Activated B cell treated with CpG ODN at 0.5 μM for 24 hours (primary cell): ENCODE data around the gene SYCP2. TPM values are rescaled to one million over a fixed set of nuclear protein-coding genes. Genes with fewer than 3 reads are reported as not detected.
A peak's percentile ranks its signal among the peaks of the same experiment; 100 is the strongest.

Source experiments
- ATAC-seq: fragments of 200-7000 bp; cut with Tn5 transposase; one replicate; pipeline ENCODE4 v1.10.0; 2021; ENCODE audit warnings: low read depth, mild to moderate bottlenecking, moderate library complexity
- CTCF ChIA-PET: fragments of 350-600 bp; sonication (Branson Sonifier 250); formaldehyde crosslinking; loops from one replicate; lab custom pipeline; 2021; ENCODE audit warnings: antibody characterized with exemption; lab: Charles Lee
- POLR2A ChIA-PET: fragments of 350-600 bp; sonication (Branson Sonifier 250); formaldehyde crosslinking; loops from one replicate; lab custom pipeline; 2021; ENCODE audit warnings: antibody characterized with exemption; lab: Charles Lee
- DNase-seq: peaks from one replicate; pipeline ENCODE4 v3.0.0; 2022
- H3K27ac Mint-ChIP-seq: one replicate; pipeline ENCODE4 v1.8.0; 2020; ENCODE audit warnings: mixed read lengths
- H3K27me3 Mint-ChIP-seq: one replicate; pipeline ENCODE4 v1.8.0; 2021; ENCODE audit warnings: mixed read lengths
- H3K36me3 Mint-ChIP-seq: one replicate; pipeline ENCODE4 v1.8.0; 2021; ENCODE audit warnings: low read depth, mixed read lengths
- H3K4me1 Mint-ChIP-seq: one replicate; pipeline ENCODE4 v1.8.0; 2021; ENCODE audit warnings: mixed read lengths
- H3K4me3 Mint-ChIP-seq: one replicate; pipeline ENCODE4 v1.8.0; 2020; ENCODE audit warnings: mild to moderate bottlenecking, mixed read lengths
- H3K9me3 Mint-ChIP-seq: one replicate; pipeline ENCODE4 v1.8.0; 2020; ENCODE audit warnings: mixed read lengths
- CTCF ChIP-seq: fragments of 200-600 bp; IDR thresholded peaks from one replicate; pipeline ENCODE4 v1.8.0; 2022; ENCODE audit warnings: antibody characterized with exemption, mild to moderate bottlenecking
- intact Hi-C: fragments of 100-400 bp; cut with micrococcal nuclease; formaldehyde crosslinking; loops from one replicate; pipeline ENCODE4 v1.15.1; 2024
- total RNA-seq: library from RNA; stranded (reverse); gene quantifications from 2 replicates; pipeline ENCODE4 v1.2.3, GENCODE V29; 2022

SYCP2 gene
- total RNA-seq, 1 donor from 2014 or later, result 1.3 TPM

GRCh38 chr20:59931511-59932312 lies 1.7 kb downstream of the SYCP2 start:
- ChIA-PET POLR2A (no interaction called here), CTCF (no interaction called here)
- Mint-ChIP-seq H3K4me3 (peak overlapping the region; percentile 48), H3K4me1 (peaks cover 7% of the 10 kb centered on the region), H3K9me3 (no peaks in the 10 kb centered on the region), H3K36me3 (peaks cover 4% of the 10 kb centered on the region), H3K27me3 (peaks cover 3% of the 10 kb centered on the region), H3K27ac (no peak overlapping the region)
- intact Hi-C loops, result no loop called here
- DNase-seq, result no peak
- TF ChIP-seq CTCF, result no peak
- no peak for ATAC-seq

GRCh38 chr20:59925899-59926298 lies 7.5 kb downstream of the SYCP2 start:
- CTCF ChIA-PET, result no interaction called here
- H3K9me3 Mint-ChIP-seq, result no peaks in the 10 kb centered on the region
- TF ChIP-seq CTCF, result no peak
- DNase-seq (no peak), ATAC-seq (no peak)
- peaks cover 4% of the 10 kb centered on the region for H3K27me3 Mint-ChIP-seq
- no peak overlapping the region for H3K4me3 Mint-ChIP-seq
- intact Hi-C loops, result no loop called here
- H3K4me1 Mint-ChIP-seq, result no peaks in the 10 kb centered on the region
- no peak overlapping the region for H3K27ac Mint-ChIP-seq
- H3K36me3 Mint-ChIP-seq, result no peaks in the 10 kb centered on the region
- POLR2A ChIA-PET, result no interaction called here

GRCh38 chr20:59925359-59925758 lies 8.1 kb downstream of the SYCP2 start:
- Mint-ChIP-seq H3K9me3 (no peaks in the 10 kb centered on the region), H3K27ac (no peak overlapping the region), H3K4me1 (no peaks in the 10 kb centered on the region), H3K4me3 (no peak overlapping the region), H3K27me3 (peaks cover 4% of the 10 kb centered on the region), H3K36me3 (no peaks in the 10 kb centered on the region)
- no peak for DNase-seq
- intact Hi-C loops, result no loop called here
- ChIA-PET CTCF (no interaction called here), POLR2A (no interaction called here)
- no peak for ATAC-seq
- TF ChIP-seq CTCF, result no peak

- ChIA-PET CTCF (no interaction called here), POLR2A (no interaction called here)
- Mint-ChIP-seq H3K27me3 (peaks cover 4% of the 10 kb centered on the region), H3K9me3 (no peaks in the 10 kb centered on the region), H3K4me3 (no peak overlapping the region), H3K27ac (no peak overlapping the region), H3K4me1 (no peaks in the 10 kb centered on the region), H3K36me3 (no peaks in the 10 kb centered on the region)
- ATAC-seq (no peak), DNase-seq (no peak)
- intact Hi-C loops, result no loop called here
- TF ChIP-seq CTCF, result no peak
Measured at GRCh38 chr20:59923514-59923913, 9.9 kb downstream of the SYCP2 start.

- Mint-ChIP-seq H3K9me3 (no peaks in the 10 kb centered on the region), H3K4me1 (no peaks in the 10 kb centered on the region), H3K27ac (no peak overlapping the region), H3K27me3 (peaks cover 4% of the 10 kb centered on the region), H3K4me3 (no peak overlapping the region), H3K36me3 (no peaks in the 10 kb centered on the region)
- no peak for TF ChIP-seq CTCF
- CTCF ChIA-PET, result no interaction called here
- intact Hi-C loops, result no loop called here
- POLR2A ChIA-PET, result no interaction called here
- ATAC-seq (no peak), DNase-seq (no peak)
Measured at GRCh38 chr20:59920944-59921343, 12.5 kb downstream of the SYCP2 start.
